ENCODE results near the gene TMEM130.

The TMEM130 gene

DNA sequence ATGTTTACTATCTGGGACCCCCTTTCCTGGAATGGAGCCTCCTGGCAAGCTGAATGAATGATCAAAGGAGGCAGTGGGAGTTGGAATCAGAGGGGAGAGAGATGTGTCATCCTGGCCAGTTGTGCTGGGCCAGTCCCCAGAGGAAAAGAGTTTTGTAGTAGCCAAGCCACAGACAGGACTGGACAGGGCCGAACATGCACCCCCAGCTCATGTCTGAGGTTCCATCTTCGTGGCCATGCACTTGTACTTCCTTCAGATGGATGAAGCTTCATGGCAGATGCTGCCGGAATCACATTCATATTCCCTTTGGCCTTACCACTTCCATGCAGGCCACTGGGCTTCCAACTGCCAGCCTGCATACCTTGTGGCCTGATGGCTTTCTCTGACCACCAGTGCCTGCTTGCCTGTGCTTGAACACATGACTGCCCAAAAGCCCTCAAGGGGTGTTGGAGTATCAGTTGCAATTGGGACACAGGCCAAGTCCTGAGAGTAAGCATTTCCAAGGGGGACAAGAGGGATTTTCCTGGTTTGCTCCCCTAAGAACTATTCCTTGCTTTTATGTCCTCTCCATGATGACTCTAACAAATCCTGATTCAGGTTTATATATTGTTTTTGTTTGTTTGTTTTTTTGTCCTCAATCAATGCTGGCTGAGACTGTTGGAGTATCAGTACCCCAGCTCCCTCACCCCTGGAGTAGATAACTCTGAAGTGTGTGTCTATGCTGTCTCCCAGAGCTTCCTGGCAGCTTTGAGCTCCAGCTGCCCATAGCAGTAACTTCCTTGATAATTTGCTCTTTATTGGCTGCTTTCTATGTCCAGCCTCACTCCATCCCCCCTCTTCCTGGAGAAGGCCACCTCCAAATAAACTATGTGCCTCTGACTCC is 63.6 kb downstream of the TMEM130 start:
- no peak for DNase-seq

DNA sequence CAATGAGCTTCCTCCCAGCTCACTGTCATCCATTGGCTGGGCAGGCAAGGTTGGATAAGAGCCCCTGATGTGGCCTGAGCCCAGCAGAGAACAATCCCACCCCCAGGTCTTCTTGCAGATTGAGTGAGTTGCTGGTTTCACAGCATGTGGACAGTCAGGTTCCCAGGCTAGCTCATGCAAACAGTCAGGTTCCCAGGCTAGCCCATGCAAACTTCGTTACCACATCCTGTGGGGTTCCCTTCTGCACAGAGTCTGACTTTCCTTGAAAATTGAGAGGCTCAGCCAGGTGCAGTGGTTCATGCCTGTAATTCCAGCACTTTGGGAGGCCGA is 67.1 kb downstream of the TMEM130 start:
- no peak for DNase-seq

DNA sequence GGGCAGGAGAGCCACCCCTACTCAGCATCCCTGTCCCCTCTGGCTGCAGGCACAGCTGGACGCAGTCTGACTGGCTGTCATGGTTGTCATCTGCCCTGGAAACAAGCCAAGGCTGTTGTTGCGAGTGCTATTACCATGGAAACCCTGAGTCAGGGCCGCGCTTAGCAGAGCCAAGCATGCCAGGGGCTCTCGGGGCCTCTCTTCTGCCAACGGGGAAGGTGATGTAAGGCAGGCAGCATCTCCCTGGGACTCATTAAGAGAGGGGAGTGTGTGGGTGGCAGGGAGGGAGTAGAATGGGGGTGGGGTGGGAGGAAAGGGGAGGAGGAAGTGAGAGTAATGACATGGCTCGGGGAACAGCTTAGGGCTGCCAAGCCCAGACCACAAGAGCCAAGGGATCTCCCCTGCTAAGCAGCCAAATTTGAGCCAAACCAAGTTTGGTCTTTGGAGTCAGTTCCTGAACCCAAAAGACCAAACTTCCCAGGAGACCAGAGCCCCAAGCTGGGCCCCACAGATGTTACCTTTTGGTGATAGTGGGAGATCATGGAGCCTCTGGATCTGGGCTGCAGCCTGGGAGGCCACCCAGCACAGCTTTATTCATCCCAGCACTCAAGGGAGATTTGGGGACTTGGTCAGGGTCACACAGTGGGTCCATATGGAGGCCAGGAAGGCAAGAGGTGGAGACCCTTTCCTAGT is 67.6 kb downstream of the TMEM130 start:
- no peak for DNase-seq

DNA sequence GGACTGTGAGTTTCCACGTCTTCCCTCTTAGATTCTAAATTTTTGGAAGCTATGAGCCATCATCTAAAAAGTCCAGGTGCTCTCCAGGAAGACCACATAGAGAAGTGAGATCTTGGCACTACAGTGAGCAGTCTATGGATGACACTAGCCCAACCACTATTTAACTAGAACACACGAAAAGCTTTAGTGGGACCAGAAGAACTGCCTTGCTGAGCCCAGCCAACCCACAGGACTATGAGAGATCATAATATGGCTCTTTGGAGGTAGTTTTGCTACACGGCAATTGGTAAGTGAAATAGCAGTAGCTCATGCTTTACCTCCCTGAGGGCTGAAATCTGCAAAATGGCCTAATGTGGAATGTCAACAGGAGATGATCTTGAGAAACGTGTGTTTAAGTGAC is 68.8 kb downstream of the TMEM130 start:
- DNase-seq = no peak

DNA sequence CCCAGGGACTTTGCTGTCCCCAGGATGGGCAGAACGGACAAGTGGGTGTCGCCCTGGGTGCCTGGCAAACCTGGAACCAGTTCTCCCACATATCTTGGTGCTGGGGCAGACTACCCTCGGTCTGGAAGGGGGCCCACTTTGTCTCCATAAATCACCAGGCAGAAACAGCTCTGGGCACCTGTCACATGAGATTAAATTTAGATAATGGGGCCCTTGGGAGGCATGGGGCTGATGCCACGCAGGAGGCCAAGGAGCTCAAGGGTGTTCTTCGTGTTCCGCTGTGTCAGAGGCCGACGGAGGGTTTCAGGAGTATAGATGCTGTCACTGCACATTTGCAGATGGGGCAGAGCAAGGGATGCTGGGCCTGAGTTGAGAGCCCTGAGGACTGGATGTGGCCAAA is 72.7 kb downstream of the TMEM130 start:
- DNase-seq = no peak

Measured in NK-92 treated with Interleukin-12 subunit alpha and Interleukin-12 subunit beta, amount 100 ng/mL, for 24 hours (cell line).